Stomach (tissue), 9 donors: Measurements from ENCODE around the gene ISL2. TPM values are rescaled to one million over a fixed set of nuclear protein-coding genes. Genes with fewer than 3 reads are reported as not detected.
A peak's percentile ranks its signal among the peaks of the same experiment; 100 is the strongest.

Source experiments
- DNase-seq, 2 donors: peaks; one replicate each; pipeline versions ENCODE4 v3.0.0 to v3.0.0-alpha.2; 2013 to 2019
- H3K27ac ChIP-seq, 5 donors: fragments of 200-600 bp in 4 of 5; sonication (generic) in 4 of 5; one replicate each; pipeline ENCODE4 v1.5.1; 2013 to 2019; ENCODE audit warnings: mild to moderate bottlenecking in 1 of 5, moderate library complexity in 1 of 5
- H3K27me3 ChIP-seq, 3 donors: fragments of 200-600 bp; sonication (generic); one replicate each; pipeline ENCODE4 v1.5.1; 2017 to 2019; ENCODE audit warnings: mixed run types in 1 of 3
- H3K36me3 ChIP-seq, 4 donors: fragments of 200-600 bp; sonication (generic); 1 replicate in 3 of 4; 2 replicates in 1 of 4; pipeline ENCODE4 v1.5.1; 2016 to 2019
- H3K4me1 ChIP-seq, 4 donors: fragments of 200-600 bp; sonication (generic); one replicate each; pipeline ENCODE4 v1.5.1; 2016 to 2019
- H3K4me3 ChIP-seq, 4 donors: fragments of 200-600 bp; sonication (generic) in 3 of 4; one replicate each; pipeline ENCODE4 v1.5.1; 2016 to 2019; ENCODE audit warnings: mild to moderate bottlenecking in 1 of 4
- H3K9me3 ChIP-seq, 4 donors: fragments of 200-600 bp; sonication (generic); one replicate each; pipeline ENCODE4 v1.5.1; 2016 to 2019
- CTCF ChIP-seq, 7 experiments: fragments of 450-650 bp in 4 of 7; fragments of 200-600 bp in 3 of 7; sonication (generic) in 3 of 7; IDR thresholded peaks; one replicate each; pipeline ENCODE4 v1.5.1; 2016 to 2019; ENCODE audit warnings: antibody characterized with exemption in 7 of 7, control low read depth in 2 of 7, mild to moderate bottlenecking in 1 of 7
- EP300 ChIP-seq: sonication (generic); formaldehyde crosslinking; IDR thresholded peaks from one replicate; pipeline ENCODE4 v1.6.1; 2017; ENCODE audit warnings: antibody characterized with exemption
- POLR2A ChIP-seq, 4 donors: fragments of 450-650 bp; IDR thresholded peaks; one replicate each; pipeline ENCODE4 v1.6.1; 2016; ENCODE audit warnings: antibody characterized with exemption in 4 of 4, control low read depth in 2 of 4, mild to moderate bottlenecking in 1 of 4, moderate library complexity in 1 of 4
- POLR2AphosphoS5 ChIP-seq, 3 donors: sonication (generic); formaldehyde crosslinking; IDR thresholded peaks; one replicate each; pipeline ENCODE4 v1.6.1; 2016; ENCODE audit warnings: antibody characterized with exemption in 3 of 3
- WGBS, 5 donors: extraction: QIAGEN DNeasy Blood & Tissue Kit in 3 of 5; methylation state at CpG; one replicate each; pipeline versions ENCODE4 v1.1.5 to v1.1.7; 2013 to 2018; 5-methylcytosine and 5-hydroxymethylcytosine counted together
- intact Hi-C: fragments of 100-400 bp; cut with DNase I; formaldehyde crosslinking; loops from one replicate; pipeline ENCODE4 v1.15.1; 2023; ENCODE audit warnings: low total_unique reads
- polyA plus RNA-seq, 3 donors: library from polyadenylated mRNA; stranded (reverse); fragments of 200-250 nt; gene quantifications; one replicate each; pipeline ENCODE4 v1.2.3, GENCODE V29; 2013
- total RNA-seq, 5 donors: library from RNA; depleted of rRNA; stranded (reverse); fragments of >200 nt; gene quantifications; one replicate each; pipeline versions ENCODE4 v1.1.0 to v1.2.3, GENCODE V29; 2014 to 2016
- donor health status: healthy with polysubstance abuse.
- donor health status: Bipolar disorder and iron deficiency.
- donor health status: healthy.

Gene ISL2
- total and polyA plus RNA-seq, 8 donors = 0.58 to 4.0 (median 2.2) TPM; not detected in 2

GRCh38 chr15:76337696-76338485 lies 1.3 kb downstream of the ISL2 start:
- H3K4me3 ChIP-seq = peak overlapping the region; percentile 42 to 63 (median 48)
- H3K4me1 ChIP-seq = peaks cover 52 to 80% (median 71%) of the 10 kb centered on the region in 4 donors
- H3K9me3 ChIP-seq = peaks cover 0 to 7% (median 0%) of the 10 kb centered on the region in 4 donors
- no peaks in the 10 kb centered on the region for H3K36me3 ChIP-seq
- 5 to 9% (median 6%) methylated on average over 15 to 89 of the region's 89 CpGs for WGBS, 5 donors
- peaks cover 19 to 100% (median 91%) of the 10 kb centered on the region in 3 donors for H3K27me3 ChIP-seq
- peak in 1 of 2 donors; percentile 67 for DNase-seq
- H3K27ac ChIP-seq = peak overlapping the region; percentile 62 to 80 (median 74)
- intact Hi-C loops = loop anchor here (10.0 kb wide), 1 partner anchor 143 kb away; no protein-coding TSS in a partner anchor
- TF ChIP-seq CTCF (IDR thresholded peaks at IDR 0.05) (no peak), POLR2AphosphoS5 (IDR thresholded peaks at IDR 0.05) (no peak), EP300 (no peak), POLR2A (IDR thresholded peaks at IDR 0.05) (no peak)

GRCh38 chr15:76338486-76339304 lies 2.1 kb downstream of the ISL2 start:
- intact Hi-C loops = loop anchor here (10.0 kb wide), 1 partner anchor 144 kb away; no protein-coding TSS in a partner anchor
- peak overlapping the region; percentile 42 to 63 (median 48) for H3K4me3 ChIP-seq
- H3K4me1 ChIP-seq = peaks cover 55 to 88% (median 75%) of the 10 kb centered on the region in 4 donors
- peaks cover 23 to 100% (median 98%) of the 10 kb centered on the region in 3 donors for H3K27me3 ChIP-seq
- TF ChIP-seq POLR2A (IDR thresholded peaks at IDR 0.05) (no peak), POLR2AphosphoS5 (IDR thresholded peaks at IDR 0.05) (no peak), CTCF (IDR thresholded peaks at IDR 0.05) (no peak), EP300 (no peak)
- no peak for DNase-seq
- no peaks in the 10 kb centered on the region for H3K36me3 ChIP-seq
- 23 to 36% (median 27%) methylated on average over 11 to 26 of the region's 26 CpGs for WGBS, 5 donors
- peak overlapping the region; percentile 7 to 74 (median 64) for H3K27ac ChIP-seq
- peaks cover 0 to 8% (median 0%) of the 10 kb centered on the region in 4 donors for H3K9me3 ChIP-seq

GRCh38 chr15:76339305-76340197 lies 3.0 kb downstream of the ISL2 start:
- Histone ChIP-seq H3K9me3 (peaks cover 0 to 8% (median 0%) of the 10 kb centered on the region in 4 donors), H3K36me3 (no peaks in the 10 kb centered on the region), H3K27ac (peak overlapping the region; percentile 31 to 74 (median 64)), H3K4me1 (peaks cover 55 to 90% (median 73%) of the 10 kb centered on the region in 4 donors), H3K4me3 (peak overlapping the region; percentile 42 to 63 (median 48)), H3K27me3 (peaks cover 25 to 100% (median 92%) of the 10 kb centered on the region in 3 donors)
- intact Hi-C loops = loop anchor here (10.0 kb wide), 1 partner anchor 145 kb away; no protein-coding TSS in a partner anchor
- peak in 1 of 2 donors; percentile 61 for DNase-seq
- WGBS, 5 donors = 12 to 14% (median 14%) methylated on average over 37 to 48 of the region's 48 CpGs
- TF ChIP-seq CTCF (IDR thresholded peaks at IDR 0.05) = no peak
